HepG2 (cell line): ENCODE results near the gene OR6C68. TPM values are rescaled to one million over a fixed set of nuclear protein-coding genes. Genes with fewer than 3 reads are reported as not detected.

Experiments
- ATAC-seq: fragments of 200-7000 bp; cut with Tn5 transposase; 3 replicates; pipeline ENCODE4 v1.9.1; 2020; ENCODE audit warnings: mild to moderate bottlenecking, moderate library complexity
- BruUV-seq: library from RNA; stranded (reverse); fragments of 400-500 nt; replicated peaks from 2 replicates; lab custom pipeline; 2021; lab: Mats Ljungman, UMichigan
- CTCF ChIA-PET: fragments of 300-600 bp; formaldehyde crosslinking; extraction: SDS; loops from one replicate; lab custom pipeline; 2021; ENCODE audit warnings: low total read pairs, inconsistent platforms, low intra/inter-chr PET ratio; lab: Yijun Ruan, JAX
- POLR2A ChIA-PET: fragments of 350-600 bp; sonication (Branson Sonifier 250); formaldehyde crosslinking; loops from one replicate; lab custom pipeline; 2020; ENCODE audit warnings: antibody characterized with exemption, inconsistent platforms; lab: Yijun Ruan, JAX
- DNase-seq: peaks from one replicate; pipeline ENCODE4 v3.0.0-alpha.2; 2015; ENCODE audit warnings: low spot score
- FAIRE-seq: peaks from 3 replicates; lab custom pipeline; 2011; peaks lifted over from hg19 to GRCh38; lab: Jason Lieb, UNC
- H2AFZ ChIP-seq: one replicate; pipeline ENCODE4 v1.6.1; 2011; ENCODE audit warnings: low read length, inconsistent platforms
- H3K27ac ChIP-seq: fragments of 300-600 bp; 3 replicates; pipeline ENCODE4 v1.8.0; 2011; ENCODE audit warnings: mixed run types, mild to moderate bottlenecking, mixed read lengths, low read length, inconsistent platforms; ENCODE audit not compliant: insufficient read depth; ENCODE audit errors: extremely low read length
- H3K27me3 ChIP-seq, 2 experiments: fragments of 200-600 bp in 1 of 2; 2 replicates in 1 of 2; 3 replicates in 1 of 2; pipeline versions ENCODE4 v1.6.0 to v1.8.0; 2011; ENCODE audit warnings: low read length in 2 of 2, mild to moderate bottlenecking in 2 of 2, moderate library complexity in 2 of 2, inconsistent platforms in 1 of 2; ENCODE audit not compliant: insufficient read depth in 2 of 2, control insufficient read depth in 1 of 2
- H3K36me3 ChIP-seq, 2 experiments: fragments of 200-600 bp in 1 of 2; replicated peaks in 1 of 2; 2 replicates in 1 of 2; 3 replicates in 1 of 2; pipeline versions ENCODE4 v1.5.1 to v1.8.0; 2011; ENCODE audit warnings: low read length in 2 of 2, inconsistent platforms in 1 of 2; ENCODE audit not compliant: insufficient read depth in 2 of 2, control insufficient read depth in 1 of 2
- H3K4me1 ChIP-seq: 2 replicates; pipeline ENCODE4 v1.5.1; 2012; ENCODE audit warnings: low read length, inconsistent platforms; ENCODE audit not compliant: insufficient read depth
- H3K4me2 ChIP-seq: 2 replicates; pipeline ENCODE4 v1.6.0; 2011; ENCODE audit warnings: low read depth, low read length, inconsistent platforms
- H3K4me3 ChIP-seq, 3 experiments: fragments of 200-600 bp in 1 of 3; sonication (generic), shearing (Covaris generic) in 1 of 3; replicated peaks in 1 of 3; 2 replicates each; pipeline ENCODE4 v1.5.1; 2011 to 2016; ENCODE audit warnings: low read length in 3 of 3, inconsistent platforms in 2 of 3, low read depth in 2 of 3, mild to moderate bottlenecking in 2 of 3, control low read depth in 1 of 3, mixed read lengths in 1 of 3; ENCODE audit not compliant: insufficient read depth in 1 of 3
- H3K79me2 ChIP-seq: one replicate; pipeline ENCODE4 v1.6.1; 2011; ENCODE audit warnings: low read length, inconsistent platforms; ENCODE audit not compliant: insufficient read depth
- H3K9ac ChIP-seq: 2 replicates; pipeline ENCODE4 v1.6.0; 2011; ENCODE audit warnings: mild to moderate bottlenecking, low read depth, low read length, inconsistent platforms; ENCODE audit not compliant: insufficient read depth
- H3K9me3 ChIP-seq: 2 replicates; pipeline ENCODE4 v1.5.1; 2012; ENCODE audit warnings: mild to moderate bottlenecking, low read length
- H4K20me1 ChIP-seq: 2 replicates; pipeline ENCODE4 v1.6.0; 2011; ENCODE audit warnings: inconsistent platforms, mild to moderate bottlenecking, low read length, moderate library complexity; ENCODE audit not compliant: insufficient read depth
- CBX5 ChIP-seq: sonication (generic); formaldehyde crosslinking; IDR thresholded peaks from 2 replicates; pipeline ENCODE4 v1.4.0; 2020; ENCODE audit warnings: missing genetic modification reagents, borderline replicate concordance
- DPF2 ChIP-seq: sonication (generic); formaldehyde crosslinking; IDR thresholded peaks from 2 replicates; pipeline ENCODE4 v1.4.0; 2020; ENCODE audit warnings: mild to moderate bottlenecking, low read depth, missing genetic modification reagents, borderline replicate concordance
- FOXA1 ChIP-seq, 2 experiments: fragments of 450-650 bp in 1 of 2; sonication (generic) in 1 of 2; formaldehyde crosslinking in 1 of 2; IDR thresholded peaks; 2 replicates each; pipeline versions ENCODE4 v1.4.0 to v1.6.1; 2016 to 2020; ENCODE audit warnings: missing genetic modification reagents in 1 of 2
- GATA4 ChIP-seq: sonication (generic); IDR thresholded peaks from 2 replicates; pipeline ENCODE4 v1.6.1; 2016; ENCODE audit warnings: antibody characterized with exemption, low read depth, borderline replicate concordance
- HDAC2 ChIP-seq: sonication (generic); formaldehyde crosslinking; IDR thresholded peaks from 2 replicates; pipeline ENCODE4 v1.4.0; 2020; ENCODE audit warnings: missing genetic modification reagents
- HDAC6 ChIP-seq: fragments of 200-600 bp; sonication (generic); IDR thresholded peaks from 2 replicates; pipeline ENCODE4 v1.7.0; 2017; ENCODE audit warnings: mild to moderate bottlenecking, antibody characterized with exemption, low read length, low read depth
- JDP2 ChIP-seq: sonication (generic); formaldehyde crosslinking; IDR thresholded peaks from 2 replicates; pipeline ENCODE4 v1.8.1; 2022; ENCODE audit warnings: missing genetic modification reagents, borderline replicate concordance
- MEIS1 ChIP-seq: sonication (generic); formaldehyde crosslinking; IDR thresholded peaks from 2 replicates; pipeline ENCODE4 v1.9.0; 2021; ENCODE audit warnings: mild to moderate bottlenecking, missing genetic modification reagents, moderate library complexity, borderline replicate concordance
- MIER2 ChIP-seq: IDR thresholded peaks from 2 replicates; pipeline ENCODE4 v1.6.1; 2016; ENCODE audit warnings: missing biosample characterization, missing genetic modification reagents
- NONO ChIP-seq, 2 experiments: fragments of 450-650 bp in 1 of 2; sonication (generic) in 1 of 2; formaldehyde crosslinking in 1 of 2; IDR thresholded peaks in 1 of 2; conservative IDR thresholded peaks in 1 of 2; 2 replicates each; pipeline versions ENCODE4 v1.6.1 to v1.8.0; 2017 to 2022; ENCODE audit warnings: mild to moderate bottlenecking in 1 of 2, missing genetic modification reagents in 1 of 2, moderate library complexity in 1 of 2
- RXRB ChIP-seq: IDR thresholded peaks from 2 replicates; pipeline ENCODE4 v1.6.1; 2016; ENCODE audit warnings: borderline replicate concordance, missing genetic modification reagents, missing compliant biosample characterization
- SIN3A ChIP-seq: IDR thresholded peaks from 2 replicates; pipeline ENCODE4 v1.6.1; 2011; ENCODE audit warnings: low read depth, mild to moderate bottlenecking, control low read depth, low read length, borderline replicate concordance
- TCF12 ChIP-seq, 2 experiments: fragments of 450-650 bp in 1 of 2; sonication (generic) in 1 of 2; formaldehyde crosslinking in 1 of 2; IDR thresholded peaks; 2 replicates each; pipeline versions ENCODE4 v1.6.1 to v1.8.0; 2017 to 2022; ENCODE audit warnings: antibody characterized with exemption in 1 of 2, mild to moderate bottlenecking in 1 of 2, missing genetic modification reagents in 1 of 2, moderate library complexity in 1 of 2
- ZFYVE20 ChIP-seq: sonication (generic); formaldehyde crosslinking; IDR thresholded peaks from 2 replicates; pipeline ENCODE4 v1.8.0; 2023; ENCODE audit warnings: low read depth, mild to moderate bottlenecking, moderate library complexity, missing genetic modification reagents, borderline replicate concordance
- ZNF292 ChIP-seq: sonication (generic); formaldehyde crosslinking; IDR thresholded peaks from 2 replicates; pipeline ENCODE4 v1.8.1; 2022; ENCODE audit warnings: mild to moderate bottlenecking, low read depth, missing genetic modification reagents, borderline replicate concordance
- ZNF740 ChIP-seq: sonication (generic); formaldehyde crosslinking; IDR thresholded peaks from 2 replicates; pipeline ENCODE4 v1.4.0; 2020; ENCODE audit warnings: missing genetic modification reagents
- WGBS: methylation state at CpG from one replicate; pipeline ENCODE4 v1.1.6; 2017; ENCODE audit warnings: low lambda C conversion rate; 5-methylcytosine and 5-hydroxymethylcytosine counted together
- in situ Hi-C: cut with HindIII; loops from 2 replicates; pipeline ENCODE4 v1.10.0; 2017; ENCODE audit warnings: low pct_unique_long_range_greater_than_20kb; ENCODE audit not compliant: extremely low pct_ligation_motif_present
- intact Hi-C: fragments of 100-400 bp; cut with micrococcal nuclease; formaldehyde crosslinking; loops from one replicate; pipeline ENCODE4 v1.10.0; 2022; ENCODE audit not compliant: unreplicated experiment
- polyA plus RNA-seq, 8 experiments: library from polyadenylated mRNA; depleted of rRNA in 3 of 8; stranded (reverse) in 7 of 8; unstranded in 1 of 8; fragments of >200 nt; fragmentation: Illumina TruSeq in 4 of 8; extraction: Trizol in 4 of 8; gene quantifications; 2 replicates each; pipeline versions ENCODE4 v1.2.1 to v1.2.3, GENCODE V29; 2011 to 2016; ENCODE audit warnings: low read depth in 4 of 8, missing spikeins in 1 of 8, mixed read lengths in 1 of 8; ENCODE audit not compliant: insufficient read depth in 1 of 8
- total RNA-seq, 5 experiments: library from RNA; depleted of rRNA; stranded (reverse); fragments of >200 nt; fragmentation: Illumina TruSeq; extraction: Trizol; gene quantifications; 2 replicates each; pipeline ENCODE4 v1.2.3, GENCODE V29; 2016; ENCODE audit warnings: low read depth in 1 of 5
- TF ChIP-seq, protein P1 (sequence below): sonication (generic); formaldehyde crosslinking; IDR thresholded peaks from 2 replicates; pipeline ENCODE4 v1.4.0; 2020; ENCODE audit warnings: missing genetic modification reagents
- TF ChIP-seq, protein P2 (sequence below): sonication (generic); formaldehyde crosslinking; IDR thresholded peaks from 2 replicates; pipeline ENCODE4 v1.4.0; 2020; ENCODE audit warnings: missing genetic modification reagents, borderline replicate concordance

Gene OR6C68
- total and polyA plus RNA-seq, 2 of the 13 experiments (the other 11 are each of a cell fraction or from before 2014, with no cell fraction given) = not detected

DNA sequence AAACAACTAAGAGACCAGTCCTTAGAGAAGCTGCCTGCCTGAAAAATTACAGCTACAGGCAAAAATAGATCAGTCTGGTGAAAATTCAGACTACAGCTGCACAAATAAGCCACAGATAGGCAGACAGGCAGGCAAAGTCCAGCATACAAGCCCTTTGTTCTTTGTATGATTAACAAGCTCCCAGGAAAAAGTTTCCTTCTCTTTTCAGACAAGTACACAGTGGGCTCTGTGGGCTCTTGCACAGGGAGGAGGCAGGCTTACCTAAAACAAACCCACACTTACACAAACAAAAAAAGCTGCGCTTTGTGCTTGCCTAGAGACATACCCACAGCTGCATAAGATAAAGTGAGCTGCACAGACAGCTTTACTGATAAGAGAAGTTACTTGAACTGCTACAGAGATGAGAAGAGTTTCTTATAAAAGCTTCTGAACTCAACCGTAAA is 7.7 kb downstream of the OR6C68 start:
- CTCF ChIA-PET = no interaction called here
- BruUV-seq = no TSS peak
- no peak overlapping the region for H2AFZ ChIP-seq
- POLR2A ChIA-PET = interaction anchor here (1.1 to 1.2 kb wide), 3 partner anchors 182 to 330 kb away, joined by 4 to 8 read pairs (median 4); partner anchors contain the start of genes BLOC1S1 and DNAJC14
- H3K9ac ChIP-seq = peak overlapping the region; percentile 50
- no peaks in the 10 kb centered on the region for H3K27me3 ChIP-seq
- peak; percentile 91 for FAIRE-seq
- intact Hi-C loops = loop anchor here (5.0 kb wide), 1 partner anchor 53 kb away; no protein-coding TSS in a partner anchor
- in situ Hi-C loops = no loop called here
- peak overlapping the region; percentile 86 for H3K27ac ChIP-seq
- WGBS = 0% methylated on average over 2 of the region's 2 CpGs
- no peaks in the 10 kb centered on the region for H4K20me1 ChIP-seq
- peak overlapping the region; percentile 77 for H3K4me2 ChIP-seq
- peak; percentile 98 for DNase-seq
- H3K9me3 ChIP-seq = no peaks in the 10 kb centered on the region
- H3K4me3 ChIP-seq = peak overlapping the region in 2 of 3 experiments; percentile 36 to 46; a peak in 2 of 6 replicates
- ATAC-seq = peak; percentile 99
- peaks cover 49% of the 10 kb centered on the region for H3K4me1 ChIP-seq
- no peaks in the 10 kb centered on the region for H3K79me2 ChIP-seq
- no peaks in the 10 kb centered on the region for H3K36me3 ChIP-seq
- TF ChIP-seq ZNF292 (CRISPR knock-in tag) = peak; percentile 98
- TF ChIP-seq MIER2 (CRISPR knock-in tag) = peak; percentile 25; the same call in 1 of the 2 replicates
- no peak for TF ChIP-seq ZFYVE20 (CRISPR knock-in tag)
- TF ChIP-seq SIN3A = 0 out of 2 replicates have a peak, but pooled peaks have one; percentile 42
- peak; percentile 81; the same call in 1 of the 2 replicates for TF ChIP-seq GATA4
- TF ChIP-seq RXRB (CRISPR knock-in tag) = 0 out of 2 replicates have a peak, but pooled peaks have one; percentile 34
- no peak for TF ChIP-seq ZNF740 (CRISPR knock-in tag)
- no peak for TF ChIP-seq JDP2 (CRISPR knock-in tag)
- TF ChIP-seq HDAC6 = no peak
- TF ChIP-seq, protein P1, sequence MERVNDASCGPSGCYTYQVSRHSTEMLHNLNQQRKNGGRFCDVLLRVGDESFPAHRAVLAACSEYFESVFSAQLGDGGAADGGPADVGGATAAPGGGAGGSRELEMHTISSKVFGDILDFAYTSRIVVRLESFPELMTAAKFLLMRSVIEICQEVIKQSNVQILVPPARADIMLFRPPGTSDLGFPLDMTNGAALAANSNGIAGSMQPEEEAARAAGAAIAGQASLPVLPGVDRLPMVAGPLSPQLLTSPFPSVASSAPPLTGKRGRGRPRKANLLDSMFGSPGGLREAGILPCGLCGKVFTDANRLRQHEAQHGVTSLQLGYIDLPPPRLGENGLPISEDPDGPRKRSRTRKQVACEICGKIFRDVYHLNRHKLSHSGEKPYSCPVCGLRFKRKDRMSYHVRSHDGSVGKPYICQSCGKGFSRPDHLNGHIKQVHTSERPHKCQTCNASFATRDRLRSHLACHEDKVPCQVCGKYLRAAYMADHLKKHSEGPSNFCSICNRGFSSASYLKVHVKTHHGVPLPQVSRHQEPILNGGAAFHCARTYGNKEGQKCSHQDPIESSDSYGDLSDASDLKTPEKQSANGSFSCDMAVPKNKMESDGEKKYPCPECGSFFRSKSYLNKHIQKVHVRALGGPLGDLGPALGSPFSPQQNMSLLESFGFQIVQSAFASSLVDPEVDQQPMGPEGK (CRISPR knock-in tag) = peak; percentile 51; the same call in 1 of the 2 replicates
- TF ChIP-seq FOXA1 (IDR thresholded peaks at IDR 0.05) = no peak
- peak; percentile 62; the same call in 1 of the 2 replicates for TF ChIP-seq FOXA1 (CRISPR knock-in tag; IDR thresholded peaks at IDR 0.05)
- no peak for TF ChIP-seq NONO (IDR thresholded peaks at IDR 0.05)
- peak; percentile 63; the same call in 1 of the 2 replicates for TF ChIP-seq NONO (CRISPR knock-in tag; conservative IDR thresholded peaks at IDR 0.05)
- TF ChIP-seq HDAC2 (CRISPR knock-in tag) = peak; percentile 77
- peak; percentile 49; the same call in 1 of the 2 replicates for TF ChIP-seq MEIS1 (CRISPR knock-in tag)
- TF ChIP-seq DPF2 (CRISPR knock-in tag) = peak; percentile 81; the same call in 1 of the 2 replicates
- TF ChIP-seq TCF12 (IDR thresholded peaks at IDR 0.05) = no peak
- peak; percentile 97; the same call in 1 of the 2 replicates for TF ChIP-seq TCF12 (CRISPR knock-in tag; IDR thresholded peaks at IDR 0.05)
- 0 out of 2 replicates have a peak, but pooled peaks have one; percentile 31 for TF ChIP-seq CBX5 (CRISPR knock-in tag)
- TF ChIP-seq, protein P2, sequence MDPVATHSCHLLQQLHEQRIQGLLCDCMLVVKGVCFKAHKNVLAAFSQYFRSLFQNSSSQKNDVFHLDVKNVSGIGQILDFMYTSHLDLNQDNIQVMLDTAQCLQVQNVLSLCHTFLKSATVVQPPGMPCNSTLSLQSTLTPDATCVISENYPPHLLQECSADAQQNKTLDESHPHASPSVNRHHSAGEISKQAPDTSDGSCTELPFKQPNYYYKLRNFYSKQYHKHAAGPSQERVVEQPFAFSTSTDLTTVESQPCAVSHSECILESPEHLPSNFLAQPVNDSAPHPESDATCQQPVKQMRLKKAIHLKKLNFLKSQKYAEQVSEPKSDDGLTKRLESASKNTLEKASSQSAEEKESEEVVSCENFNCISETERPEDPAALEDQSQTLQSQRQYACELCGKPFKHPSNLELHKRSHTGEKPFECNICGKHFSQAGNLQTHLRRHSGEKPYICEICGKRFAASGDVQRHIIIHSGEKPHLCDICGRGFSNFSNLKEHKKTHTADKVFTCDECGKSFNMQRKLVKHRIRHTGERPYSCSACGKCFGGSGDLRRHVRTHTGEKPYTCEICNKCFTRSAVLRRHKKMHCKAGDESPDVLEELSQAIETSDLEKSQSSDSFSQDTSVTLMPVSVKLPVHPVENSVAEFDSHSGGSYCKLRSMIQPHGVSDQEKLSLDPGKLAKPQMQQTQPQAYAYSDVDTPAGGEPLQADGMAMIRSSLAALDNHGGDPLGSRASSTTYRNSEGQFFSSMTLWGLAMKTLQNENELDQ (CRISPR knock-in tag) = no peak
